Endothelial cell of umbilical vein (primary cell): Measurements from ENCODE around the gene USHBP1.

Experiments
- CTCF ChIP-seq, 2 donors: IDR thresholded peaks; 1 replicate in 1 of 2; 2 replicates in 1 of 2; pipeline ENCODE4 v1.5.1; 2011; ENCODE audit warnings: low read length in 2 of 2, mild to moderate bottlenecking in 2 of 2, moderate library complexity in 2 of 2, control low read depth in 1 of 2, inconsistent platforms in 1 of 2, low read depth in 1 of 2; ENCODE audit not compliant: insufficient read depth in 1 of 2; ENCODE audit errors: extremely low read depth in 1 of 2
- JUN ChIP-seq: IDR thresholded peaks from 2 replicates; pipeline ENCODE4 v1.6.1; 2011; ENCODE audit warnings: borderline replicate concordance, low read depth; ENCODE audit not compliant: insufficient read length, insufficient read depth
- MYC ChIP-seq: IDR thresholded peaks from one replicate; pipeline ENCODE4 v1.6.1; 2011; ENCODE audit warnings: mild to moderate bottlenecking, low read depth, low read length
- POLR2A ChIP-seq: IDR thresholded peaks from 2 replicates; pipeline ENCODE4 v1.6.1; 2012; ENCODE audit warnings: low read depth, mild to moderate bottlenecking, control low read depth, low read length
- POLR2AphosphoS5 ChIP-seq: IDR thresholded peaks from 2 replicates; pipeline ENCODE4 v1.6.1; 2012; ENCODE audit warnings: low read depth, mild to moderate bottlenecking, control low read depth, low read length, moderate library complexity; ENCODE audit not compliant: insufficient read depth

GRCh38 chr19:17220207-17220758 lies 44.3 kb downstream of the USHBP1 start:
- TF ChIP-seq POLR2A (no peak), CTCF (IDR thresholded peaks at IDR 0.05; ENCODE audit: extremely low read depth in 1 of 2, insufficient read depth in 1 of 2, low read depth in 1 of 2, low read length in 2 of 2) (no peak), JUN (peak; percentile 45), POLR2AphosphoS5 (no peak), MYC (no peak)
